Left colon (tissue), 2 donors: Measurements from ENCODE around the gene CDC20. TPM values are rescaled to one million over a fixed set of nuclear protein-coding genes. Genes with fewer than 3 reads are reported as not detected.
A peak's percentile ranks its signal among the peaks of the same experiment; 100 is the strongest.

Experiments
- ATAC-seq: fragments of 200-7000 bp; cut with Tn5 transposase; one replicate; pipeline ENCODE4 v1.9.1; 2020; ENCODE audit warnings: mild to moderate bottlenecking, moderate library complexity
- DNase-seq, 2 donors: peaks; one replicate each; pipeline ENCODE4 v3.0.0-alpha.2; 2020
- intact Hi-C, 2 donors: fragments of 100-400 bp; cut with DNase I in 1 of 2; cut with micrococcal nuclease in 1 of 2; formaldehyde crosslinking; loops; one replicate each; pipeline versions ENCODE4 v1.11.2 to v1.14.0; 2022; cut with DNase I, micrococcal nuclease
- long read RNA-seq: library from polyadenylated mRNA; unstranded; transcript quantifications from one replicate; pipeline ENCODE4 v2.0.0, GENCODE V29; 2021
- total RNA-seq, 2 donors: library from RNA; stranded (reverse); fragmentation: NEBNext Ultra II Directional; extraction: Animal tissue kit (Norgen Biotek cat#: 25700); gene quantifications; one replicate each; pipeline ENCODE4 v1.2.1, GENCODE V29; 2021
- donor health status: DM: no; HTN: no; CAD: no.
- donor health status: DM: yes; HTN: yes; CAD: no.

The CDC20 gene
- 10 to 100 TPM; 10.5 to 24.3 TPM for total RNA-seq
- long read RNA-seq, transcript CDC20-201 (11 exons, 1,675 nt): major isoform, 61 of 92 reads
- long read RNA-seq, transcript CDC20-202 (10 exons, 1,777 nt): minor isoform, 21 of 92 reads
- long read RNA-seq, partial matches to known transcripts: 3 of 92 reads
- long read RNA-seq, other reads (novel, unspliced or antisense): 7 of 92 reads

DNA sequence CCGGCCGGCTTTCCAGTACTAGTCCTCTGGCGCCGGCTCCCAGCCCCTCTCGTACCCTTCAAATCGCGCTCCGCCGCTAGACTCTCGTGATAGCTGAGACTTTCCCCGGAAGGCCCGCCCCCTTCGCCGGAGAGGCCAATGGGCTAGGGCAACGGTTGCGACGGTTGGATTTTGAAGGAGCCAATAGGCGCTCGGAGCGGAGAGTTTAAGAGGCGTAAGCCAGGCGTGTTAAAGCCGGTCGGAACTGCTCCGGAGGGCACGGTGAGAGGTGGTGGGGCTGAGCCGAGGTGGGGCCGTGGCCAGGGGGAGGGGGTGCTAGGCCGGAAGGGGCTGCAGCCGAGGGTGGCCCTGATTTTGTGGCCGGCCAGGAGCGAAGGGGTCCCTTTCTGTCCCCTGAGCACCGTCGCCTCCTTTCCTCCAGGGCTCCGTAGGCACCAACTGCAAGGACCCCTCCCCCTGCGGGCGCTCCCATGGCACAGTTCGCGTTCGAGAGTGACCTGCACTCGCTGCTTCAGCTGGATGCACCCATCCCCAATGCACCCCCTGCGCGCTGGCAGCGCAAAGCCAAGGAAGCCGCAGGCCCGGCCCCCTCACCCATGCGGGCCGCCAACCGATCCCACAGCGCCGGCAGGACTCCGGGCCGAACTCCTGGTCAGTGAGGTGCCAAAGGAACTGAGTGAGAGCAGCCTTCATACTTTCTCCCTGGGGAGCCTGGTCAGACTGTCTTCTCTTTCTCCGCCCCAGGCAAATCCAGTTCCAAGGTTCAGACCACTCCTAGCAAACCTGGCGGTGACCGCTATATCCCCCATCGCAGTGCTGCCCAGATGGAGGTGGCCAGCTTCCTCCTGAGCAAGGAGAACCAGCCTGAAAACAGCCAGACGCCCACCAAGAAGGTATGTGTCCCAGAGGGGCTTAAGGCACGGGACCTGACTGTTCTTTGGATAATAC lies at the start of gene CDC20:
TSS of gene CDC20 (plus strand) at position 236 of the 948 bp plus-strand sequence. CDS start at position 471, 235 bp downstream.
- DNase-seq (peak; percentile 99 to 100), ATAC-seq (peak; percentile 89)
- intact Hi-C loops: no loop called here

- intact Hi-C loops: no loop called here
- DNase-seq: no peak
- ATAC-seq: no peak
These were observed 49.3 kb upstream of the CDC20 start for GRCh38 chr1:43309405-43310025.

GRCh38 chr1:43311521-43311920 lies 47.3 kb upstream of the CDC20 start:
- ATAC-seq: no peak
- intact Hi-C loops: no loop called here
- no peak for DNase-seq

DNA sequence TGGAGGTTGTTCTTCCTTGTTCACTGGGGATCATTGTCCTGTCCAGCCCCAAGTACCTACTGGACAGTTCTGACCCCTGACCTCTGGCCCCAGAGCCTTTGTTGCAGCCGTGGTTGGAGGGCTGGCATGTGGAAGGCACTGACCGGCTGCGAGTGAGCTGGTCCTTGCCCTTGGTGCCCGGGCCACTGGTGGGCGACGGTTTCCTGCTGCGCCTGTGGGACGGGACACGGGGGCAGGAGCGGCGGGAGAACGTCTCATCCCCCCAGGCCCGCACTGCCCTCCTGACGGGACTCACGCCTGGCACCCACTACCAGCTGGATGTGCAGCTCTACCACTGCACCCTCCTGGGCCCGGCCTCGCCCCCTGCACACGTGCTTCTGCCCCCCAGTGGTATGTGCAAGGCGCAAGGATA lies 46.6 kb upstream of the CDC20 start:
- DNase-seq (no peak), ATAC-seq (no peak)
- intact Hi-C loops: no loop called here

DNA sequence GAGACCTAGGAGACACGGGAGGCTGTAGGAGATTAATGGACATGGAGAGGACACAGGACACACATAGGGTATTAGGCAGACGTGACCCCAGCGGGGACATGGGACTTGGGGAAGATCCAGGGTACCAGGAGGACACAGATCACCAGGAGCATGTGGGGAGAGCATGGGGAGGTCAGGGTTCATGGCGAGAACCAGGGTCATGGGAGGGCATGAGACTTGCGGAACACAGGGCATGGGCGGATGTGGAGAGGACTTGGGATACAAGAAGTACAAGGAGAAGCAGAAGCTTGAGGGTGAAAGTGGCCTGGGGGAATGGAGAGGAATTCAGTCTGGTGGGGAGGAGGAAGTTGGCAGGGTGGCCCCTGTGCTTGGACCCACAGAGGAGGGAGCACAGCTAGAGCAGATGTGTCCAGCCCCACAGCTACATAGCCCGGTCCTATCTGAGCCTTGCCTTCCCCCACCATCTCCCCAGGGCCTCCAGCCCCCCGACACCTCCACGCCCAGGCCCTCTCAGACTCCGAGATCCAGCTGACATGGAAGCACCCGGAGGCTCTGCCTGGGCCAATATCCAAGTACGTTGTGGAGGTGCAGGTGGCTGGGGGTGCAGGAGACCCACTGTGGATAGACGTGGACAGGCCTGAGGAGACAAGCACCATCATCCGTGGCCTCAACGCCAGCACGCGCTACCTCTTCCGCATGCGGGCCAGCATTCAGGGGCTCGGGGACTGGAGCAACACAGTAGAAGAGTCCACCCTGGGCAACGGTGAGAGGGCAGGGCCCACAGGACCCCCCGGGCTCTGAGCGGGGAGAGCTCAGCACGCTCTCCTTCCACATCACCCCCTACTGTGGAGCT lies 45.9 kb upstream of the CDC20 start:
- intact Hi-C loops: no loop called here
- ATAC-seq (no peak), DNase-seq (no peak)

GRCh38 chr1:43313771-43314170 lies 45.0 kb upstream of the CDC20 start:
- ATAC-seq (peak; percentile 96), DNase-seq (peak; percentile 68 to 83)
- intact Hi-C loops: no loop called here

DNA sequence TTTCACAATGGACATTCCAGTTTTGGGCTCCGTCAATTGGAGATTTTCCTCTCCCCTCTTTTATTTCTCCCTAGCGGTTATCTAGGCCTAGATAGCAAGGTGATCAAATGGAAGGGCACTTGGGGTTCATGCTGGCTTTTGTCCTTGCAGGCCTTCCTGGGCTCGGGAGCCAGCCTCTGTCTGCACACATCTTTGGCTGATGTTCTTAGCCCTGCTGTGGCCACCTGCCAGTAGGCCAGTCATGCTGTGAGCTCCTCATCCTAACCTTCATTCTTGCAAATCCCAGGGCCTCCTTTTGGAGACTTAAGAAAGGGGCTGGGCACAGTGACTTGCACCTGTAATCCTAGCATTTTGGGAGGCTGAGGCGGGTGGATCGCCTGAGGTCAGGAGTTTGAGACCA lies 44.5 kb upstream of the CDC20 start:
- DNase-seq: no peak
- intact Hi-C loops: no loop called here
- ATAC-seq: no peak

DNA sequence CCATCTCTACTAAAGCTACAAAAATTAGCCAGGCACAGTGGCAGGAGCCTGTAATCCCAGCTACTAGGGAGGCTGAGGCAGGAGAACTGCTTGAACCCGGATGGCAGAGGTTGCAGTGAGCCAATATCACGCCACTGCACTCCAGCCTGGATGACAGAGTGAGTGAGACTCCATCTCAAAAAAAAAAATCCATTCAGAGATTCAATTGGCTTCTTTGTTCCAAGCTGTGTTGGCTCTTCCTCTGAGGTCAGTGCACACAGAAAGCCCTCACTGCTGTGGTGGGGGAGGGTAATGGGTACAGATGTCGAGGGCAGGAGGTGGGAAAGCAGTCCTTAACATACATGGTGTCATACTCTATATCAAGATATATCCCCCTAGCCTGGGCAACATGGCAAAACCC lies 43.3 kb upstream of the CDC20 start:
- ATAC-seq: no peak
- intact Hi-C loops: no loop called here
- no peak for DNase-seq

GRCh38 chr1:43315963-43316737 lies 42.6 kb upstream of the CDC20 start:
- intact Hi-C loops: no loop called here
- no peak for ATAC-seq

GRCh38 chr1:43316738-43317520 lies 41.9 kb upstream of the CDC20 start:
- no peak for DNase-seq
- intact Hi-C loops: no loop called here
- no peak for ATAC-seq

More at GRCh38 chr1:43315963-43316737, 42.6 kb upstream of the CDC20 start:
- no peak for DNase-seq

- no peak for ATAC-seq
- DNase-seq: no peak
- intact Hi-C loops: no loop called here
These were observed 40.8 kb upstream of the CDC20 start for GRCh38 chr1:43317817-43318471.

- ATAC-seq: no peak
- intact Hi-C loops: no loop called here
- DNase-seq: no peak
These were observed 40.0 kb upstream of the CDC20 start for GRCh38 chr1:43318831-43319230.

DNA sequence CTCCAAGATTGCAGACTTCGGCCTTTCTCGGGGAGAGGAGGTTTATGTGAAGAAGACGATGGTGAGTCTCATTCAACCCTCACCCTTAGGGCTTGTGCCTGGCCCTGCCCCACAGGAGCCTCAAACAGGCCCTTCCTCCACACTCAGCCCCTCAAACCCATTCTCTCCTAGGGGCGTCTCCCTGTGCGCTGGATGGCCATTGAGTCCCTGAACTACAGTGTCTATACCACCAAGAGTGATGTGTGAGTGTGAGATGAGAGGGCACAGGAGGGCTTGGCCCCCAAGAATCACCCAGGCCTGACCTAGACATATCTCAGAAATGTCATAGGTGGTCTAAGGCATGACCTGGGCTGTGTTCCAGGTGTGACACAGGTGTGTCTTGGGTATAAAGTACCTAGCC lies 39.5 kb upstream of the CDC20 start:
- intact Hi-C loops: no loop called here

DNA sequence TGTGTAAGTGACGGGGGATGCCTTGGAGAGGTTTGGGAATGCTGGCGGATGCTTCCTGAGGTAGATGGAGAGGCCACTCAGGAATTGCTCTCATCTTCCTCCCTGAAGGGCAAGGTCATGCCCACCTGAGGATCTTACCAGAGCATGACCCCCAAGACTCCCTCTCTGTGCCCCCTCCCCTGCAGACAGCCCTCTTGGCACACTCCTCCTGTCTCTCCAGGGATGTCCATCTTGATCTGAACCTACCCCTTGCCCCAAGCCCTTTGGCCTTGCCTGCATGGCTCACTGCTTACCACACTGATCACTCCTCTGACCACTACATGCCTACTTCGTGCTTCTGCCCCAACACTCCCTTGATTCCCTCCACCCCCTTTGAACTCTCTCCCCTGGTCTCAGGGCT lies 39.0 kb upstream of the CDC20 start:
- DNase-seq: no peak
- intact Hi-C loops: no loop called here
- ATAC-seq: peak; percentile 49

More for the DNA sequence above, 39.5 kb upstream of the CDC20 start:
- DNase-seq (no peak), ATAC-seq (no peak)

- intact Hi-C loops: no loop called here
- ATAC-seq (no peak), DNase-seq (no peak)
These were observed 37.4 kb upstream of the CDC20 start for GRCh38 chr1:43321331-43321891.

GRCh38 chr1:43322506-43322905 lies 36.3 kb upstream of the CDC20 start:
- DNase-seq (no peak), ATAC-seq (no peak)
- intact Hi-C loops: no loop called here

DNA sequence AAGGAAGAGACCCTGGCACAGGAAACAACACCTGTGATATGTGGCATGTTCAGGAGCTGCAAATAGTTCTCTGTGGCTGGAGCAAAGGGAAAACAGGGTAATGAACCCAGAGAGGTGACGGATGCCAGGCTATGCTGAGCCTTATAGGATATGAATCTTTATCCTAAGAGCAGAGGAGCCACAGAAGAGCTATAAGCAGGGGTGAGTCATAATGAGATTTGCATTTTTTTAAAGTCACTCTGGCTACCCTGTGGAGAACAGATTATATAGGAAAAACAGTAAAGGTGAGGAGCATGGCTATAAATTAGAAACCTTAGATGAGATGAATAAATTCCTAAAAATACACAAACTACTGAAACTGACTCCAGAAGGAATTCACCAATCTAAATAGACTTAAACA lies 34.0 kb upstream of the CDC20 start:
- no peak for ATAC-seq

More for the DNA sequence above, 34.0 kb upstream of the CDC20 start:
- intact Hi-C loops: no loop called here
- DNase-seq: no peak
